ENCODE data around the gene LRRTM4.

DNA sequence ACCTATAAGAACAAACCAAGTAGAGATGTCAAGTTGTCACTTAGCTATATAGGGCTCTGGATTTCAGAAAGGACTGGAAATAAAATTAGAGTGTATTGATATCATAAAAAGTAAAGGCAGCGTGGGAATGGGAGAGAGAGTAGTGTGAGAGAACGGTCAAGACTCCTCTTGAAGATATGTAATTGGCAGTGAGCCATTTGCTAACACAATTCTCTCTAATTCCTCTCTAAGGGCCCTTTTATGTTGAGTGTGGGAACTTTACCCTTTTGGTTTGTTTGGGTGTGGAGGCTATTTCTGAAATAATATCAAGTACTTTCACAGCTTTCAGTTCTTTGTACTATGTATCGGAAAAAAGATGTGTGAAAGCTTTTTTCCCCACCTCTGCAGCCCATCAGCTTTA lies 196.8 kb downstream of the LRRTM4 start:
- no peak for TF ChIP-seq E2F5 (CRISPR knock-in tag; IDR thresholded peaks at IDR 0.05)
- TF ChIP-seq, protein P1, sequence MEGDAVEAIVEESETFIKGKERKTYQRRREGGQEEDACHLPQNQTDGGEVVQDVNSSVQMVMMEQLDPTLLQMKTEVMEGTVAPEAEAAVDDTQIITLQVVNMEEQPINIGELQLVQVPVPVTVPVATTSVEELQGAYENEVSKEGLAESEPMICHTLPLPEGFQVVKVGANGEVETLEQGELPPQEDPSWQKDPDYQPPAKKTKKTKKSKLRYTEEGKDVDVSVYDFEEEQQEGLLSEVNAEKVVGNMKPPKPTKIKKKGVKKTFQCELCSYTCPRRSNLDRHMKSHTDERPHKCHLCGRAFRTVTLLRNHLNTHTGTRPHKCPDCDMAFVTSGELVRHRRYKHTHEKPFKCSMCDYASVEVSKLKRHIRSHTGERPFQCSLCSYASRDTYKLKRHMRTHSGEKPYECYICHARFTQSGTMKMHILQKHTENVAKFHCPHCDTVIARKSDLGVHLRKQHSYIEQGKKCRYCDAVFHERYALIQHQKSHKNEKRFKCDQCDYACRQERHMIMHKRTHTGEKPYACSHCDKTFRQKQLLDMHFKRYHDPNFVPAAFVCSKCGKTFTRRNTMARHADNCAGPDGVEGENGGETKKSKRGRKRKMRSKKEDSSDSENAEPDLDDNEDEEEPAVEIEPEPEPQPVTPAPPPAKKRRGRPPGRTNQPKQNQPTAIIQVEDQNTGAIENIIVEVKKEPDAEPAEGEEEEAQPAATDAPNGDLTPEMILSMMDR (IDR thresholded peaks at IDR 0.05), result no peak
- TF ChIP-seq ZNF232 (CRISPR knock-in tag; IDR thresholded peaks at IDR 0.05), result no peak
- no peak for TF ChIP-seq HMGXB4 (CRISPR knock-in tag; IDR thresholded peaks at IDR 0.05)
- TF ChIP-seq, protein P2, sequence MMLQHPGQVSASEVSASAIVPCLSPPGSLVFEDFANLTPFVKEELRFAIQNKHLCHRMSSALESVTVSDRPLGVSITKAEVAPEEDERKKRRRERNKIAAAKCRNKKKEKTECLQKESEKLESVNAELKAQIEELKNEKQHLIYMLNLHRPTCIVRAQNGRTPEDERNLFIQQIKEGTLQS (CRISPR knock-in tag; conservative IDR thresholded peaks at IDR 0.05), result no peak
- no peak for TF ChIP-seq E2F4 (CRISPR knock-in tag; IDR thresholded peaks at IDR 0.05; ENCODE audit: borderline replicate concordance, low read depth)

Measured in WTC11 (cell line).